ENCODE data around the gene DPM3. TPM values are rescaled to one million over a fixed set of nuclear protein-coding genes. Genes with fewer than 3 reads are reported as not detected.

The DPM3 gene
- total and polyA plus RNA-seq, 2 of the 13 experiments (the other 11 are each of a cell fraction or from before 2014, with no cell fraction given), result 23.2 to 53.4 TPM

- TF ChIP-seq, protein P1, sequence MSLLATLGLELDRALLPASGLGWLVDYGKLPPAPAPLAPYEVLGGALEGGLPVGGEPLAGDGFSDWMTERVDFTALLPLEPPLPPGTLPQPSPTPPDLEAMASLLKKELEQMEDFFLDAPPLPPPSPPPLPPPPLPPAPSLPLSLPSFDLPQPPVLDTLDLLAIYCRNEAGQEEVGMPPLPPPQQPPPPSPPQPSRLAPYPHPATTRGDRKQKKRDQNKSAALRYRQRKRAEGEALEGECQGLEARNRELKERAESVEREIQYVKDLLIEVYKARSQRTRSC (CRISPR knock-in tag; IDR thresholded peaks at IDR 0.05; ENCODE audit: low read depth), result no peak
- TF ChIP-seq ZSCAN30 (CRISPR knock-in tag; IDR thresholded peaks at IDR 0.05) (no peak), ZSCAN31 (CRISPR knock-in tag; IDR thresholded peaks at IDR 0.05; ENCODE audit: low read depth) (no peak), HHEX (CRISPR knock-in tag; IDR thresholded peaks at IDR 0.05) (no peak), ETV6 (CRISPR knock-in tag; conservative IDR thresholded peaks at IDR 0.05) (no peak), JUNB (CRISPR knock-in tag; IDR thresholded peaks at IDR 0.05; ENCODE audit: borderline replicate concordance) (no peak), EP300 (IDR thresholded peaks at IDR 0.05; ENCODE audit: low read depth in 2 of 2, low read length in 2 of 2) (peak in 1 of 2 experiments; percentile 42; a peak in 1 of 4 replicates), EP300 (CRISPR knock-in tag; IDR thresholded peaks at IDR 0.05; ENCODE audit: borderline replicate concordance) (no peak), HOXA9 (CRISPR knock-in tag; IDR thresholded peaks at IDR 0.05; ENCODE audit: borderline replicate concordance) (no peak), STAG1 (CRISPR knock-in tag; IDR thresholded peaks at IDR 0.05) (no peak), ZMYM3 (CRISPR knock-in tag; IDR thresholded peaks at IDR 0.05) (no peak), HIVEP1 (CRISPR knock-in tag; IDR thresholded peaks at IDR 0.05) (peak; percentile 68; the same call in 1 of the 2 replicates), ZNF781 (CRISPR knock-in tag; IDR thresholded peaks at IDR 0.05; ENCODE audit: borderline replicate concordance, not compliant biosample characterization) (no peak), NFAT5 (CRISPR knock-in tag; IDR thresholded peaks at IDR 0.05) (no peak), KDM3A (CRISPR knock-in tag; IDR thresholded peaks at IDR 0.05; ENCODE audit: low read depth) (no peak), SNRNP70 (IDR thresholded peaks at IDR 0.05; ENCODE audit: low read depth, low read length) (no peak), DMTF1 (CRISPR knock-in tag; IDR thresholded peaks at IDR 0.05) (no peak)
- TF ChIP-seq, protein P2, sequence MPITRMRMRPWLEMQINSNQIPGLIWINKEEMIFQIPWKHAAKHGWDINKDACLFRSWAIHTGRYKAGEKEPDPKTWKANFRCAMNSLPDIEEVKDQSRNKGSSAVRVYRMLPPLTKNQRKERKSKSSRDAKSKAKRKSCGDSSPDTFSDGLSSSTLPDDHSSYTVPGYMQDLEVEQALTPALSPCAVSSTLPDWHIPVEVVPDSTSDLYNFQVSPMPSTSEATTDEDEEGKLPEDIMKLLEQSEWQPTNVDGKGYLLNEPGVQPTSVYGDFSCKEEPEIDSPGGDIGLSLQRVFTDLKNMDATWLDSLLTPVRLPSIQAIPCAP (CRISPR knock-in tag; IDR thresholded peaks at IDR 0.05; ENCODE audit: low read depth), result no peak
Measured at GRCh38 chr1:155124503-155125463, 15.5 kb downstream of the DPM3 start (continued).
